Jurkat, Clone E6-1 (cell line): ENCODE data around the gene ELAVL3.
"Not testable (repeated sequence)": the region's sequence is repeated elsewhere in the genome, so short reads cannot be mapped to it uniquely, and the experiment has no call there.

Experiments
- DNase-seq: peaks from one replicate; pipeline ENCODE4 v3.0.0-alpha.2; 2011; ENCODE audit warnings: low read depth, low spot score
- H3K4me3 ChIP-seq: 2 replicates; pipeline ENCODE4 v1.5.1; 2011; ENCODE audit warnings: mild to moderate bottlenecking, low read length, control low read depth, moderate library complexity

ELAVL3 gene

DNA sequence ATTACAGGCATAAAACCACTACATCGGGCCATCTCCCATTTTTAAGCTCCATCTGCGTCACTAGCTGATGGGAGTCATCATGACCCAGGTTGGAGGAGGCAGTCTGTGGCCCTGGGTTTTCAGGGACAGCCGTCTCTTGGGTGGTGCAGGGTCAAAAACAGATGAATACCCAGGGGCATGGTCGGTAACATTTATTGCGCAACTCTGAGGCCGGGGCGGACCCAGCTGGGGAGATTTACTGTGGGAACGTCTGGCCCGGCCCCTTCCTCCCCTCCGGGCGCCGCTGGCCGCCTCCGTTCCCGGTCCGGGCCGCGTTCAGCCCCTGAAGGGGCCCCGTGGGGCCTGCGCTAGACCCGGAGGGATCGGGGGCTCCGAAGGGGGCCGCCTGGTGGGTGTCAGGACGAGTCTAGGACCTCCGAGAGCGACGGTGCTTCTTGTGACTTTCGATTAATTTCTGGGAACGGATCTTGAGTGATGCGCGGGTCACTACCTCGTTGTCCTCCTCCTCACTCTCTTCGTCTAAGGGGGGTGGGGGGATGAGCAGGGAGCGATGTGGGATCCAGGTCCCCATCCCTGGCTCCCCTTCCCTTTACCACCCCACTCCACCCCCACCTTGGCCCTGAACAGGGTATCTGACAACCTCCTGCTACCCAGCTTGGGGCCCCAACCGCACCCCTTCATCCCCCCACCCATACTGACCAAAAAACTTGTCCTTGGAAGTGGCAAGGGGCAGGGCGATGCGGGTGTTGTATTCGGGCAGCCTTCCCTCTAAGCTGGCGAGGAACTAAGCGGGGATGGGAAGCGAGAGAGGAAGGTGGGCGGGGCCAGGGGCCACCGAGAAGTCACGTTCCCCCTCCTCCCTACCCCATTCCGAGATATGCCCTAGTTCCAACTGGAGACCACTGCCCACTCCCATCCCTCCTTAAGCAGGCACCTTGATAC lies 60.1 kb downstream of the ELAVL3 start:
- no peak overlapping the region for H3K4me3 ChIP-seq
- no peak for DNase-seq

DNA sequence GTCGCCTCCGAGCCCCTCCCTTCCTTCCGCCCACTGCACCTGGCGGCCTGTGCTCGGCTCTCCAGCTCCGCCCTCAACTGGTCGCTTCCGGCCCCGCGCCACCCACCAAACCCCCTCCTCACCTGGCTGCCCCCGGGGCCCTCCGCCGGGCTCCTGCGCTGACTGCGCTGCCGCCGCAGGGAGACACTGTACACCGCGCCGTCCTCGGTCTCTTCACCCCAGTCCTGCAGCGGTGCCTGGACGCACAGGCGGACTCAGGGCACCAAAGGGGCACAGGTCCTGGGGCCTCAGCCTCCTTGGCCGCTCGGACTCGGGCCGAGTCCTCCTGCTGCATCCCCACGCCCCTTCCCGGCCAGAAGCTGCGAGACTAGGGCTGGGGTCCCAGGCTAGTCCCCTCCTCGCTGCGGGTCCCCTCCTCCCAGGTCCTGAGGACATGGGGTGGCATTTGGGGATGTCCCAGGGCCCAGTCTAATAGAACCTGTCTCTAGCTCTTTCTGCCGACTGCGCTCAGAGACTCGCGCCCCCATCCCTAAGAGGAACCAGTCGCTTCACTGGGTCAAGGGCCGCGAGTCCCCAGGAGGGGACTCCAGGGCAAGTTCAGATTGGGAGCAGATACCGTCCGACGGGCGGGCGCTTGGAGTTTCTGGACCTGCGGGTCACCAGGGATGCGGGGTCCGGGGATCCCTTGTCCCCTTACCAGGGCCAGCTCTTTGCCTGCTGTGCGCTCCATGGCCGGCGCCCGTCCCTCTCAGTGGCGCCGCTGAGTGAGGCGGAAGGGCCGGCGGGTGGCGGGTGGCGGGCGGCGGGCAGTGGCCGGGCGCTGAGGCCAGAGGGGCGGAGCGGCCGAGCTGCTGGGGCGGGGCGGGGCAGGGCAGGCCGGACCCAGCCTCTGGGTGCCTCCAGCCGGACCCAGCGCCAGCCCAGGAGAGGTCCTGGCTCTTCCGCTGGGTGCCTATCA lies 62.0 kb downstream of the ELAVL3 start, which contains the start of gene RGL3:
Gene RGL3 (minus strand): TSS at position 766 of the 958 bp plus-strand sequence. CDS start 36 bp downstream, at position 730.
- DNase-seq, result no peak
- H3K4me3 ChIP-seq, result no peak within 1 kb of the TSS

- no peak overlapping the region for H3K4me3 ChIP-seq
- DNase-seq, result no peak
Observed at GRCh38 chr19:11418094-11418548, 62.7 kb downstream of the ELAVL3 start.

GRCh38 chr19:11416346-11417052 lies 64.3 kb downstream of the ELAVL3 start:
- no peak for DNase-seq

DNA sequence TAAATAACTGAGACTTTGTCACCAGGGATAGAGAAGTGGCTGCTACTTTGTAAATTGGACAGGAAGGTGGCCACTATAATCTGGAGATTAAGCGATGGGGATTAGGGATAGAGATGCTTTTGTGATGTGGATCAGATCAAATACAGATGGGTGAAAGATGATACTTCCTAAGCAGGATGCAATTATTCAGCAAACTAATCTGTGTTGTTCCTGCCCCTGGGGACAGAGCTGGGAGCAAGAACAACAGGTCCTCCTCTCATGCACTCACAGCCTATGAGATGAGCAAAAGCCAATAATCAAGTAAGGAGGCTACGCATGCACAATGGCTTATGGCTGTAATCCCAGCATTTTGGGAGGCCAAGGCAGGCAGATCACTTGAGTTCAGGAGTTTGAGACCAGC lies 66.3 kb downstream of the ELAVL3 start:
- H3K4me3 ChIP-seq, result no peak overlapping the region
- DNase-seq, result no peak

More at GRCh38 chr19:11416346-11417052, 64.3 kb downstream of the ELAVL3 start:
- no peak overlapping the region for H3K4me3 ChIP-seq

DNA sequence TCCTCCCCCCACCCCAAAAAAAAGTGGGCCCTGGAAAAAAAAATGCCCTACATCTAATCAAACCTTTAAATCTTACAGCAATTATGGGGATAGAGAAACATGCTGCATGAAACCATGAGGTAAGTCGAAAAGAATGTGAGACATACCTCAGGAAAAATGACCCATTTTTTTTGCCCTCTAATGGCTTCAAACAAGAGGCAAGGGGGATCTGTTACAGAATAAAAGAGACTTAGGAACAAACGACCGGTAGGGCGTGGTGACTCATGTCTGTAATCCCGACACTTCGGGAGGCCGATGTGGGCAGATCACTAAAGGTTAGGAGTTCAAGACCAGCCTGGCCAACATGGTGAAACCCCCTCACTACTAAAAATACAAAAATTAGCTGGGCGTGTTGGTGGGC lies 70.2 kb downstream of the ELAVL3 start:
- H3K4me3 ChIP-seq, result no peak overlapping the region
- no peak for DNase-seq

DNA sequence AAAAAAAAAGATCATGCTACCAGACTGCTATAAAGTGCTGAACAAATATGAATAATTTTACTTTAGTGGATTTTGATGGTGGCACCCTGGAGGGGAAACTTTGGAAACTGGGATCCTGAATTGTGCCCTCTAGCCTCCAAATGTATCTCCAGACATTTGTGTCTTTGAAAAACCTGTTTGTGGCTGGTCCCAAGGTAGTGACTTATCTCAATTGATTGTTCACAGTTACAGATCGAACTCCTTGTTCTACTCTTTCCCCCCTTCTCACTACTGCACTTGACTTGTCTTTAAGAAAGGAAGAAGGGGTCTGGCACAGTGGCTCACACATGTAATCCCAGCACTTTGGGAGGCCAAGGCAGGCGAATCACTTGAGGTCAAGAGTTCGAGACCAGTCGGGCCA lies 72.3 kb downstream of the ELAVL3 start:
- DNase-seq, result no peak
- H3K4me3 ChIP-seq, result no peak overlapping the region

DNA sequence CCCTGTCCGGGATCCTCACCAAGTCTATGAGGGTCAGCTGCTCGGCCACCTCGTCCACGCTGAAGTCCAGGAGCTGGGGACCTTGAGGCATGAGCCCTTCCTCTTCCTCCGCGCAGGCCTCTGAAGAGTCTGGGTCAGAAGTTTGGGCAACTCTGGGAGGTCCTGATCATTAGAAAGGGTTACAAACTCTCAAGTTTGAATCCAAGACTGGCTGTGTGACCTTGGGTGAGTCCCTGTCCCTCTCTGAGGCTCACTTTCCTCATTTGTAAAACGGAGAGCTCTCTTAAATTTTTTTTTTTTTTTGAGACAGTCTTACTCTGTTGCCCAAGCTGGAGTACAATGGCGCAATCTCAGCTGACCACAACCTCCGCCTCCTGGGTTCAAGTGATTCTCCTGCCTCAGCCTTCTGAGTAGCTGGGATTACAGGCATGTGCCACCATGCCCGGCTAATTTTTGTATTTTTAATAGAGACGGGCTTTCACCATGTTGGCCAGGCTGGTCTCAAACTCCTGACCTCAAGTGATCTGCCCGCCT lies 74.1 kb downstream of the ELAVL3 start:
- not testable (repeated sequence) for H3K4me3 ChIP-seq, DNase-seq

DNA sequence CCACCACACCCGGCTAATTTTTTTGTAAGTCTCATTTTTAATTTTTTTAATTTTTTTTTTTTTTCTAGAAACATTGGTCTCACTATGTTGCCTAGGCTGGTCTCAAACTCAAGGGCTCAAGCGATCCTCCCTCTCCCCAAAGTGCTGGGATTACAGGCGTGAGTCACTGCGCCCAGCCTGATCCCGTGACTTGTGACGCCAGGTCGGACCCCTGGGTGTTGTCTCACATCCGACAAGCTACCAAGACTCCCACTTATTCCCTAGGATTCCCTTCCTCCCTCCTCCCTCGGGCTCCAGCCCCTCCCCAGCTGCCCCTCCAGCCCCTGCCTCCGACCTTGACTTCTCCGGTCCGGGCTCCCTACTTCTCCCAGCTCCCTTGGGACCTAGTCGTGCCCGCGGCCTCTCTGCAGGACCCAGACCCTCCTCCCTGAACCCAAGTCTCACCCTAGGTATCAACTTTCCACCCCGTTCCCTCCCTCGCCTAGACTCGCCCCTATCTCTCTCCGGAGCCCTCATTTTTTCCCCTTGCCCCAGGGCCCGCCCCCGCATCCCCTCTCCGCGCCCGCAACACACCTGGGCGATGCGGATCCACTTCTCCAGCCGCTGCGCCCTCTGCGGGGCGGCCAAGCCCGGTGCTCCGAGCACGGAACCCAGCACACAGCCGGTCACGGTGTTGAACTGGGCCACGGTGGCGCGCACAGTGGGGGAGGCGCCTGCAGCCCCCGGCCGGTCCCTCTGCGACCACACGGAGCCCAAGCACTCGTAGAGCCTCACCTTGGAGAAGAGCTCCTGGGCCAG lies 74.8 kb downstream of the ELAVL3 start:
- DNase-seq, result no peak

GRCh38 chr19:11404588-11405222 lies 76.1 kb downstream of the ELAVL3 start:
- no peak for DNase-seq
- H3K4me3 ChIP-seq, result no peak overlapping the region

More for the DNA sequence above, 74.8 kb downstream of the ELAVL3 start:
- H3K4me3 ChIP-seq, result no peak overlapping the region

GRCh38 chr19:11401808-11402543 lies 78.9 kb downstream of the ELAVL3 start:
- H3K4me3 ChIP-seq, result no peak overlapping the region
- no peak for DNase-seq
